ENCODE results near the gene ICAM2.

The ICAM2 gene

DNA sequence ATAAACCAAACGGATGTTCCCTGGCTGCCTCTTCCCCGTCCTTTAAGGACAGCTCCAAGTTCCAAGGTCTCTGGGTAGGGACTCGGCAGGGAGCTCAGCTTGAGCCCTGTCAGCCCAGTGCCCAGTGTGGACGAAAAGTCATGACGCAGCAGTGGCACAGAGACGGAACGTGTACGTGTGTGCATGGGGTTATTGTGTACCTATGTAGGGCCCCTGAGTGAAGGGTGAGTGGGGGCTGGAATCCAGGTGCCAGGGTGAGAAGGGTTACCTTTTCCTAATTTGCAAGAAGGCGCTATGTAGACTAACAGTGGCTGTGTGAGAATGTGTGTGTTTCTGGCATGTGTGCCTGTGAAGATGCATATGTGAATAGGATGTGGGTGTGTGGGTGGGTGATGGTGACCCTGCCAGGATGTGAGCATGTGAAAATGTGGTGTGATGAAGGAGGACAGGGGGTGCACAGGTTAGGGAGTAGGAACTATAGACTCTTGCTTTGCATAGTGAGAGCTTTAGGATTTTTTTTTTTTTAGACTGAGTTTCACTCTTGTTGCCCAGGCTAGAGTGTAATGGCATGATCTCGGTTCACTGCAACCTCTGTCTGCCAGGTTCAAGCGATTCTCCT is 53.7 kb downstream of the ICAM2 start:
- Histone ChIP-seq H3K4me2 (ENCODE audit: low read depth, low read length, poor library complexity, severe bottlenecking) (no peak overlapping the region), H2AFZ (ENCODE audit: low read depth, low read length, severe bottlenecking) (no peak overlapping the region)
- no peak for TF ChIP-seq EZH2phosphoT487 (conservative IDR thresholded peaks at IDR 0.05; ENCODE audit: low read length)
- TF ChIP-seq, protein P1, sequence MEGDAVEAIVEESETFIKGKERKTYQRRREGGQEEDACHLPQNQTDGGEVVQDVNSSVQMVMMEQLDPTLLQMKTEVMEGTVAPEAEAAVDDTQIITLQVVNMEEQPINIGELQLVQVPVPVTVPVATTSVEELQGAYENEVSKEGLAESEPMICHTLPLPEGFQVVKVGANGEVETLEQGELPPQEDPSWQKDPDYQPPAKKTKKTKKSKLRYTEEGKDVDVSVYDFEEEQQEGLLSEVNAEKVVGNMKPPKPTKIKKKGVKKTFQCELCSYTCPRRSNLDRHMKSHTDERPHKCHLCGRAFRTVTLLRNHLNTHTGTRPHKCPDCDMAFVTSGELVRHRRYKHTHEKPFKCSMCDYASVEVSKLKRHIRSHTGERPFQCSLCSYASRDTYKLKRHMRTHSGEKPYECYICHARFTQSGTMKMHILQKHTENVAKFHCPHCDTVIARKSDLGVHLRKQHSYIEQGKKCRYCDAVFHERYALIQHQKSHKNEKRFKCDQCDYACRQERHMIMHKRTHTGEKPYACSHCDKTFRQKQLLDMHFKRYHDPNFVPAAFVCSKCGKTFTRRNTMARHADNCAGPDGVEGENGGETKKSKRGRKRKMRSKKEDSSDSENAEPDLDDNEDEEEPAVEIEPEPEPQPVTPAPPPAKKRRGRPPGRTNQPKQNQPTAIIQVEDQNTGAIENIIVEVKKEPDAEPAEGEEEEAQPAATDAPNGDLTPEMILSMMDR (IDR thresholded peaks at IDR 0.05; ENCODE audit: insufficient read depth, low read length, poor library complexity, severe bottlenecking): no peak

DNA sequence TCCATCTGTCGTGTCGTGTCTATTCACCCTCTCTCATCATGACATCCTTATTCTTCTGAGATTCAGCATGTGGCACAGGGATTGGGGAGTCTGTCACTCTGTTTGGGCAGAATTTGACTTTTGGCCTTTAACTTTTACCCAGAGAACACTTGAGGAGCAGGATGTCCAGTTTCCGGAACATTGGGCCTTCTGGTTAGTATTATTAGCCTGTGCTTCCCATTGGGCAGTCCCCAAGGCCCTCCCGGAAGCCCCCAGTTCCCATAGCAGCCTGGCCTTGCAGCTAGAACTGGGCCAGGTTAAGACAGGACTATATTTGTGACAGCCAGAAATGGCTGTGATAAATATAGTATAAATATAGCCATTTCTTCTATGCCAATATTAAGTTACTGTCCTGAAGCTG is 57.3 kb downstream of the ICAM2 start:
- Histone ChIP-seq H3K9me3 (ENCODE audit: insufficient read depth, low read length) (no peaks in the 10 kb centered on the region), H3K79me2 (ENCODE audit: insufficient read depth, low read length) (no peaks in the 10 kb centered on the region), H3K27me3 (ENCODE audit: low read length) (no peaks in the 10 kb centered on the region), H3K27ac (ENCODE audit: low read depth, low read length) (no peak overlapping the region), H3K9me2 (replicated peaks; ENCODE audit: insufficient read depth, low read length) (no peaks in the 10 kb centered on the region), H4K20me1 (ENCODE audit: low read depth, low read length) (no peaks in the 10 kb centered on the region), H3K36me3 (ENCODE audit: low read length) (no peaks in the 10 kb centered on the region), H3K9ac (ENCODE audit: low read length) (no peak overlapping the region), H2AFZ (ENCODE audit: low read depth, low read length, severe bottlenecking) (no peak overlapping the region), H3F3A (ENCODE audit: insufficient read depth) (no peaks in the 10 kb centered on the region), H3K4me3 (ENCODE audit: insufficient read depth, low read length, poor library complexity, severe bottlenecking) (no peak overlapping the region), H3K4me2 (ENCODE audit: low read depth, low read length, poor library complexity, severe bottlenecking) (no peak overlapping the region)
- TF ChIP-seq, protein P1 (IDR thresholded peaks at IDR 0.05; ENCODE audit: insufficient read depth, low read length, poor library complexity, severe bottlenecking): no peak
- TF ChIP-seq EZH2phosphoT487 (conservative IDR thresholded peaks at IDR 0.05; ENCODE audit: low read length): no peak

More for the DNA sequence above, 53.7 kb downstream of the ICAM2 start:
- Histone ChIP-seq H3K9me2 (replicated peaks; ENCODE audit: insufficient read depth, low read length) (no peaks in the 10 kb centered on the region), H3K9me3 (ENCODE audit: insufficient read depth, low read length) (no peaks in the 10 kb centered on the region), H3K4me3 (ENCODE audit: insufficient read depth, low read length, poor library complexity, severe bottlenecking) (no peak overlapping the region), H3K36me3 (ENCODE audit: low read length) (no peaks in the 10 kb centered on the region), H3K27ac (ENCODE audit: low read depth, low read length) (no peak overlapping the region), H3F3A (ENCODE audit: insufficient read depth) (no peaks in the 10 kb centered on the region), H3K79me2 (ENCODE audit: insufficient read depth, low read length) (no peaks in the 10 kb centered on the region), H4K20me1 (ENCODE audit: low read depth, low read length) (no peaks in the 10 kb centered on the region), H3K27me3 (ENCODE audit: low read length) (no peaks in the 10 kb centered on the region), H3K9ac (ENCODE audit: low read length) (no peak overlapping the region)

DNA sequence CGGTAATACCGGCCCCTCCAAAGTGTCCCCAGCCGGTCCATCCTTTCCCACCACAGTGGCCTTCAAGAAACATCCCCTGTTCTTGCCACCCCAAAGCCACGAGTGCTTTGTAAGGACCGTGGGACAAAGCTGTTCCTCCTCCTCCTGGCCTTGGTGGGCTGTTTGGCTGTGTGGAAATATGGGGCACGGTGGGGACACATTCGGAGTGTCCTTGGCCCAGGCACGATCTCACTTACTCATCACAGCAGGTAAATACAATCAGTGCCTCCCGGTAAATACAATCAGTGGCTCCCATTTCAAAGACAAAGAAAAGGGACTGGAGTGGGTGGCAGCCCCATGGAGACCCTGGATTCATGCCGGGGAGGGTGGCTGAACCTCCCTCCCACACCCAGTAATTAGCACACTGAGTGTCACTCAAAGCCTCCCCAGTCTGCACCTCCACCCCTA is 58.1 kb downstream of the ICAM2 start:
- no peak for TF ChIP-seq EZH2phosphoT487 (conservative IDR thresholded peaks at IDR 0.05; ENCODE audit: low read length)
- TF ChIP-seq, protein P1 (IDR thresholded peaks at IDR 0.05; ENCODE audit: insufficient read depth, low read length, poor library complexity, severe bottlenecking): no peak
- no peaks in the 10 kb centered on the region for H3K9me3 ChIP-seq (ENCODE audit: insufficient read depth, low read length)
- H3K27me3 ChIP-seq (ENCODE audit: low read length): no peaks in the 10 kb centered on the region
- no peak overlapping the region for H3K4me3 ChIP-seq (ENCODE audit: insufficient read depth, low read length, poor library complexity, severe bottlenecking)
- H4K20me1 ChIP-seq (ENCODE audit: low read depth, low read length): no peaks in the 10 kb centered on the region
- H2AFZ ChIP-seq (ENCODE audit: low read depth, low read length, severe bottlenecking): no peak overlapping the region
- no peaks in the 10 kb centered on the region for H3K79me2 ChIP-seq (ENCODE audit: insufficient read depth, low read length)
- no peaks in the 10 kb centered on the region for H3F3A ChIP-seq (ENCODE audit: insufficient read depth)
- no peak overlapping the region for H3K27ac ChIP-seq (ENCODE audit: low read depth, low read length)
- no peak overlapping the region for H3K9ac ChIP-seq (ENCODE audit: low read length)
- H3K4me2 ChIP-seq (ENCODE audit: low read depth, low read length, poor library complexity, severe bottlenecking): no peak overlapping the region
- no peaks in the 10 kb centered on the region for H3K9me2 ChIP-seq (replicated peaks; ENCODE audit: insufficient read depth, low read length)
- H3K36me3 ChIP-seq (ENCODE audit: low read length): no peaks in the 10 kb centered on the region
